ENCODE measurements around the gene CAPNS1. TPM values are rescaled to one million over a fixed set of nuclear protein-coding genes. Genes with fewer than 3 reads are reported as not detected.

Gene CAPNS1
- total RNA-seq (2016; rRNA removed; fragmentation: Illumina TruSeq; extraction: Trizol) (280 and 322 TPM in 2 replicates), polyA plus RNA-seq (2011; rRNA removed) (526 and 533 TPM in 2 replicates), polyA minus RNA-seq (2011; rRNA and poly(A)+ RNA removed; ENCODE audit: low replicate concordance) (458 and 714 TPM in 2 replicates), Bru-seq, nascent RNA (percentile 68 among the genes with signal in this experiment), BruChase-seq, experiment 1, labeled RNA remaining after a 6-hour chase (percentile 83 among the genes with signal in this experiment), BruChase-seq, experiment 2, labeled RNA remaining after a 2-hour chase (percentile 73 among the genes with signal in this experiment)
- 123 and 145 TPM in 2 replicates for total RNA-seq (2016; cell fraction: cytosol; rRNA removed; fragmentation: Illumina TruSeq; extraction: Trizol; ENCODE audit: low read depth)
- total RNA-seq (2016; cell fraction: insoluble cytoplasmic fraction; rRNA removed; fragmentation: Illumina TruSeq; extraction: Trizol), result 261 and 342 TPM in 2 replicates
- total RNA-seq (2016; cell fraction: membrane; rRNA removed; fragmentation: Illumina TruSeq; extraction: Trizol), result 152 and 172 TPM in 2 replicates
- 96.9 and 104 TPM in 2 replicates for total RNA-seq (2016; cell fraction: nucleus; rRNA removed; fragmentation: Illumina TruSeq; extraction: Trizol)
- polyA plus RNA-seq (2011; cell fraction: cytosol; rRNA removed), result 204 and 262 TPM in 2 replicates
- 119 and 132 TPM in 2 replicates for polyA plus RNA-seq (2011; cell fraction: nucleus; rRNA removed)
- 299 and 302 TPM in 2 replicates for polyA plus RNA-seq (2012)
- 206 and 217 TPM in 2 replicates for polyA plus RNA-seq (2016; cell fraction: cytosol; fragmentation: Illumina TruSeq; extraction: Trizol; ENCODE audit: low read depth)
- 455 and 533 TPM in 2 replicates for polyA plus RNA-seq (2016; cell fraction: insoluble cytoplasmic fraction; fragmentation: Illumina TruSeq; extraction: Trizol; ENCODE audit: low read depth)
- 241 and 270 TPM in 2 replicates for polyA plus RNA-seq (2016; cell fraction: membrane; fragmentation: Illumina TruSeq; extraction: Trizol; ENCODE audit: low read depth)
- polyA plus RNA-seq (2016; cell fraction: nucleus; fragmentation: Illumina TruSeq; extraction: Trizol; ENCODE audit: insufficient read depth, low read depth), result 326 and 330 TPM in 2 replicates
- polyA minus RNA-seq (2011; cell fraction: cytosol; rRNA and poly(A)+ RNA removed), result 195 and 198 TPM in 2 replicates
- 43.9 and 66.4 TPM in 2 replicates for polyA minus RNA-seq (2011; cell fraction: nucleus; rRNA and poly(A)+ RNA removed)
- long read RNA-seq, experiment 1, partial matches to known transcripts, result 32 of 33 reads
- long read RNA-seq, experiment 1, other reads (novel, unspliced or antisense), result 1 of 33 reads
- long read RNA-seq, experiment 2, transcript CAPNS1-201 (11 exons, 1,918 nt), result major isoform, 113 of 525 reads
- long read RNA-seq, experiment 2, partial matches to known transcripts, result 390 of 525 reads
- long read RNA-seq, experiment 2, other reads (novel, unspliced or antisense), result 22 of 525 reads

DNA sequence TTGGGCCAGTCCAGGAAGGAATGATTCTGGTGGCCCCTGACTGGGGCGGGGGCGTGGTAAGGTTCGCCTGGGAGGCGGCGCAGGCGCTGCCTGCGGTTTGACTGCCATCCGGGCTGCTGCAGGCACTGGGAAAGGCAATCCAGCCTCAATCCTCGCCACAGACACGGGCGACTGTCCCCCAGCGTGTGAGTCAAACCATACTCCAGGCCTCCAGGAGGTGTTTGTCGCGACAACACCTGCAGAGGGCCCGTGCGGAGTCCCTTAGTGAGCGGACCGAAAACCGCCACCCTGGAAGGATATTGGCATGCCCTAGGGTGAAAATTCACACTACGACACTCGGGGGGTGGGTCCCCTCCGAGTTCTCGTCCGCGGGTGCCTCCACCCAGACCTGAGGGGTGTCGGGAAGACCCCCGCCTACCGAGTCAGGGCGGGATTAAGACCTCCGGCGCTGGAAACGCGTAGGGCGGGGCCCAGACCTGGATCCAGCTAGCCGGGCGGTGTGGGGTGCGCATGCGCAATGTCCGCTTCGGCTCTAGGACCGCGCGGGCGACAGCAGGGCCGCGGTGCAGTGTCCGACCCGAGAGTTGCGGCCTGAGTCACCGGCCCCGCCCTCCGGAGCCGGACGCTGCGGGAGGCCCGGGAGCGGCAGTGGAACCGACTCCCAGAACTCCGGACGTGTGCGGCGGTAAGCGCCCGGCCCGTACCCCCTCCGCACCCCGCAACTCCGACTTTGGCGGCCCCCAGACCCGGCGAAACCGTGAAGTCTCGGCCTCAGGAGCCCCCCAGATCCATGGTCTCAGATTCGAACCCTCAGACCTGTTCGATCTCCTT, at the start of gene CAPNS1:
Gene CAPNS1, plus strand, starts transcription at position 594 of the 831 bp plus-strand sequence. CDS start 946 bp downstream, outside the sequence.
- Histone ChIP-seq H2AFZ (ENCODE audit: low read length) (no peak within 1 kb of the TSS), H3K9me3 (ENCODE audit: low read length) (no peaks in the 10 kb centered on the region), H3K79me2 (ENCODE audit: insufficient read depth, low read length) (peaks cover 16% of the 10 kb centered on the region), H3K4me1 (ENCODE audit: insufficient read depth, low read length) (peaks cover 24% of the 10 kb centered on the region), H4K20me1 (ENCODE audit: insufficient read depth, low read length) (peaks cover 8% of the 10 kb centered on the region), H3K27ac (ENCODE audit: extremely low read length, insufficient read depth, low read length) (peak within 1 kb of the TSS; percentile 93), H3K27me3 (ENCODE audit: control insufficient read depth in 1 of 2, insufficient read depth in 2 of 2, low read length in 2 of 2) (no peaks in the 10 kb centered on the region; a peak in 1 of 5 replicates), H3K4me2 (ENCODE audit: low read depth, low read length) (peak within 1 kb of the TSS; percentile 94), H3K36me3 (replicated peaks in 1 of 2; ENCODE audit: control insufficient read depth in 1 of 2, insufficient read depth in 2 of 2, low read length in 2 of 2) (peaks cover 8 to 12% of the 10 kb centered on the region in 2 experiments), H3K4me3 (replicated peaks in 1 of 3; ENCODE audit: insufficient read depth in 1 of 3, low read depth in 2 of 3, low read length in 3 of 3) (peak within 1 kb of the TSS; percentile 79 to 100 (median 98)), H3K9ac (ENCODE audit: insufficient read depth, low read depth, low read length) (peak within 1 kb of the TSS; percentile 99)
- no TSS peak for BruUV-seq (replicated peaks)
- ChIA-PET CTCF (ENCODE audit: low intra/inter-chr PET ratio, low total read pairs) (no interaction called here), POLR2A (interaction anchor here (0.5 to 2.0 kb wide), 11 partner anchors 9 to 1178 kb away, joined by 3 to 51 read pairs (median 4); partner anchors contain the start of genes POLR2I, TBCB, THAP8 and WDR62)
- WGBS (ENCODE audit: low lambda C conversion rate), result 0% methylated on average over 17 of the region's 75 CpGs
- peak; percentile 58 for FAIRE-seq
- in situ Hi-C loops (cut with HindIII; ENCODE audit: extremely low pct_ligation_motif_present, low pct_unique_long_range_greater_than_20kb), result no loop called here
- peak; percentile 88 for ATAC-seq
- intact Hi-C loops (cut with micrococcal nuclease; ENCODE audit: unreplicated experiment), result loop anchor here (1.0 to 2.0 kb wide), 2 partner anchors 13 to 23 kb away; no protein-coding TSS in a partner anchor
- peak; percentile 88 for DNase-seq (ENCODE audit: low spot score)
- no peak for TF ChIP-seq RARG (CRISPR knock-in tag; IDR thresholded peaks at IDR 0.05; ENCODE audit: low read depth)
- TF ChIP-seq BORCS8-MEF2B (CRISPR knock-in tag; IDR thresholded peaks at IDR 0.05), result peak; percentile 87; the same call in 1 of the 2 replicates
- peak; percentile 72; the same call in 1 of the 2 replicates for TF ChIP-seq ZNF276 (CRISPR knock-in tag; IDR thresholded peaks at IDR 0.05; ENCODE audit: low read depth)
- TF ChIP-seq CENPT (CRISPR knock-in tag; IDR thresholded peaks at IDR 0.05; ENCODE audit: low read depth), result no peak
- no peak for TF ChIP-seq GATA4 (IDR thresholded peaks at IDR 0.05; ENCODE audit: borderline replicate concordance, low read depth)
- 0 out of 2 replicates have a peak, but pooled peaks have one; percentile 12 for TF ChIP-seq ZNF230 (CRISPR knock-in tag; IDR thresholded peaks at IDR 0.05)
- TF ChIP-seq ZNF331 (CRISPR knock-in tag; IDR thresholded peaks at IDR 0.05), result peak; percentile 60; the same call in 1 of the 2 replicates
- no peak for TF ChIP-seq ZBTB21 (CRISPR knock-in tag; IDR thresholded peaks at IDR 0.05)
- TF ChIP-seq ZNF513 (CRISPR knock-in tag; conservative IDR thresholded peaks at IDR 0.05), result no peak
- no peak for TF ChIP-seq ATF1 (CRISPR knock-in tag; IDR thresholded peaks at IDR 0.05)
- no peak for TF ChIP-seq NFRKB (IDR thresholded peaks at IDR 0.05)
- no peak for TF ChIP-seq SOX6 (IDR thresholded peaks at IDR 0.05)
- TF ChIP-seq SOX6 (CRISPR knock-in tag; IDR thresholded peaks at IDR 0.05), result peak; percentile 70
- TF ChIP-seq ZNF451 (CRISPR knock-in tag; IDR thresholded peaks at IDR 0.05), result peak; percentile 99
- TF ChIP-seq SP1 (IDR thresholded peaks at IDR 0.05), result no peak
- peak; percentile 75 for TF ChIP-seq SP1 (CRISPR knock-in tag; IDR thresholded peaks at IDR 0.05)
- no peak for TF ChIP-seq ZNF724P (CRISPR knock-in tag; IDR thresholded peaks at IDR 0.05; ENCODE audit: borderline replicate concordance)

Measured in HepG2 (cell line).